Mammary epithelial cell (primary cell): ENCODE measurements around the gene PTPN20.

Experiments used
- EZH2 ChIP-seq: IDR thresholded peaks from 2 replicates; pipeline ENCODE4 v1.6.1; 2012; ENCODE audit warnings: low read length, inconsistent platforms, borderline replicate concordance
- TF ChIP-seq, protein P1 (sequence below), 2 donors: IDR thresholded peaks in 1 of 2; conservative IDR thresholded peaks in 1 of 2; 2 replicates each; pipeline ENCODE4 v1.5.1; 2011 to 2012; ENCODE audit warnings: inconsistent platforms in 2 of 2, low read length in 2 of 2, mild to moderate bottlenecking in 2 of 2, control low read depth in 1 of 2, low read depth in 1 of 2; ENCODE audit not compliant: insufficient read depth in 1 of 2; ENCODE audit errors: extremely low read depth in 1 of 2

DNA sequence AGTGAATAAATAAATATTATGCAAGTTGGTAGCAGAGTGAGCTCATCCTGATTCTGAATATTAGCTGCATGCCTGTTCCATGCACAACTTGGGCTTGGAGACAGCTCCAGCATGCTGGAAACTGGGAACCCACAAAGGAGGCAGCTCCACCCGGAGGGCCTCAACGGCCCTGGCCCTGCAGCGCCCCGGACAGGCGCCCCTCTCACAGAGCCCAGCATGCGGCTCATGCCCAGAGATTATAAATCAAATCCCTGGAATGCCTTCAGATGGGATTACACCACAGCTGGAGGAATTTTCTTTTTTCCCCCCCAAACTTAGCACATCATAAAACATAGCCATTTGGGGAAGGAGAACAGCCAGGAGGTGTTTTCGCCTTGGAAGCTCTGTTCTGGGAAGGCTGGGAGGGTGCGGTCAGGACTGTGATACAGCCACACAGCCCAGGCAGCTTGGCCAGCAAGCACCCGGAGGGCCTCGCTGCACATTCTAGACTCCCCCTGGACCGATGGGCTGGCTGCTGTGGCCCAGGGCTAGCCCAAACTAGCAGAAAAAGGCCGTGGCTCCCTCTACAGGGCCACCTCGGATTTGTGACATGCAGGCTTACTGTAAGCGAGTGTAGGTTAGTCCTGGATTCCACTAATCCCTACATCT, 102.4 kb downstream of the PTPN20 start:
- TF ChIP-seq, protein P1, sequence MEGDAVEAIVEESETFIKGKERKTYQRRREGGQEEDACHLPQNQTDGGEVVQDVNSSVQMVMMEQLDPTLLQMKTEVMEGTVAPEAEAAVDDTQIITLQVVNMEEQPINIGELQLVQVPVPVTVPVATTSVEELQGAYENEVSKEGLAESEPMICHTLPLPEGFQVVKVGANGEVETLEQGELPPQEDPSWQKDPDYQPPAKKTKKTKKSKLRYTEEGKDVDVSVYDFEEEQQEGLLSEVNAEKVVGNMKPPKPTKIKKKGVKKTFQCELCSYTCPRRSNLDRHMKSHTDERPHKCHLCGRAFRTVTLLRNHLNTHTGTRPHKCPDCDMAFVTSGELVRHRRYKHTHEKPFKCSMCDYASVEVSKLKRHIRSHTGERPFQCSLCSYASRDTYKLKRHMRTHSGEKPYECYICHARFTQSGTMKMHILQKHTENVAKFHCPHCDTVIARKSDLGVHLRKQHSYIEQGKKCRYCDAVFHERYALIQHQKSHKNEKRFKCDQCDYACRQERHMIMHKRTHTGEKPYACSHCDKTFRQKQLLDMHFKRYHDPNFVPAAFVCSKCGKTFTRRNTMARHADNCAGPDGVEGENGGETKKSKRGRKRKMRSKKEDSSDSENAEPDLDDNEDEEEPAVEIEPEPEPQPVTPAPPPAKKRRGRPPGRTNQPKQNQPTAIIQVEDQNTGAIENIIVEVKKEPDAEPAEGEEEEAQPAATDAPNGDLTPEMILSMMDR (conservative IDR thresholded peaks at IDR 0.05 in 1 of 2, IDR thresholded peaks at IDR 0.05 in 1 of 2; ENCODE audit: extremely low read depth in 1 of 2, insufficient read depth in 1 of 2, low read depth in 1 of 2, low read length in 2 of 2), result no peak
- no peak for TF ChIP-seq EZH2
